Stimulated activated CD8-positive, alpha-beta memory T cell treated with anti-CD3 and anti-CD28 coated beads, Interleukin-12 subunit alpha, Interleukin-12 subunit beta, amount 100 ng/mL, for 24 hours (primary cell): ENCODE measurements around the gene WIZ.

ENCODE experiments used
- DNase-seq: peaks from one replicate; pipeline ENCODE4 v3.0.0-alpha.2; 2020; ENCODE audit errors: extremely low read depth

The WIZ gene

GRCh38 chr19:15443838-15444237 is 5.9 kb downstream of the WIZ start:
- no peak for DNase-seq

- no peak for DNase-seq
Measured at GRCh38 chr19:15443325-15443724, 6.4 kb downstream of the WIZ start.

GRCh38 chr19:15442142-15442920 is 7.4 kb downstream of the WIZ start:
- DNase-seq: no peak

- DNase-seq: no peak
Measured at GRCh38 chr19:15441317-15441716, 8.4 kb downstream of the WIZ start.

GRCh38 chr19:15439821-15440641 is 9.7 kb downstream of the WIZ start:
- no peak for DNase-seq

GRCh38 chr19:15439078-15439799 is 10.5 kb downstream of the WIZ start:
- DNase-seq: no peak

- DNase-seq: no peak
Measured at GRCh38 chr19:15438577-15438976, 11.2 kb downstream of the WIZ start.

GRCh38 chr19:15438124-15438496 is 11.6 kb downstream of the WIZ start:
- DNase-seq: no peak

GRCh38 chr19:15437355-15438123 is 12.2 kb downstream of the WIZ start:
- DNase-seq: no peak

GRCh38 chr19:15436826-15437110 is 13.0 kb downstream of the WIZ start:
- no peak for DNase-seq

- DNase-seq: no peak
Measured at GRCh38 chr19:15436012-15436825, 13.5 kb downstream of the WIZ start.

GRCh38 chr19:15433519-15434069 is 16.2 kb downstream of the WIZ start:
- no peak for DNase-seq

- DNase-seq: peak; percentile 85
Measured at GRCh38 chr19:15432629-15433518, 16.9 kb downstream of the WIZ start.

- DNase-seq: no peak
Measured at GRCh38 chr19:15432018-15432494, 17.7 kb downstream of the WIZ start.

GRCh38 chr19:15431396-15432017 is 18.2 kb downstream of the WIZ start:
- DNase-seq: no peak

GRCh38 chr19:15430526-15431120 is 19.1 kb downstream of the WIZ start:
- DNase-seq: no peak

GRCh38 chr19:15429825-15430467 is 19.8 kb downstream of the WIZ start:
- DNase-seq: no peak
